ENCODE data around the gene GIMAP8. TPM values are rescaled to one million over a fixed set of nuclear protein-coding genes. Genes with fewer than 3 reads are reported as not detected.
"Not testable (repeated sequence)": the region's sequence is repeated elsewhere in the genome, so short reads cannot be mapped to it uniquely, and the experiment has no call there.

The GIMAP8 gene
- total RNA-seq, 1 experiment from 2014 or later, result not detected

DNA sequence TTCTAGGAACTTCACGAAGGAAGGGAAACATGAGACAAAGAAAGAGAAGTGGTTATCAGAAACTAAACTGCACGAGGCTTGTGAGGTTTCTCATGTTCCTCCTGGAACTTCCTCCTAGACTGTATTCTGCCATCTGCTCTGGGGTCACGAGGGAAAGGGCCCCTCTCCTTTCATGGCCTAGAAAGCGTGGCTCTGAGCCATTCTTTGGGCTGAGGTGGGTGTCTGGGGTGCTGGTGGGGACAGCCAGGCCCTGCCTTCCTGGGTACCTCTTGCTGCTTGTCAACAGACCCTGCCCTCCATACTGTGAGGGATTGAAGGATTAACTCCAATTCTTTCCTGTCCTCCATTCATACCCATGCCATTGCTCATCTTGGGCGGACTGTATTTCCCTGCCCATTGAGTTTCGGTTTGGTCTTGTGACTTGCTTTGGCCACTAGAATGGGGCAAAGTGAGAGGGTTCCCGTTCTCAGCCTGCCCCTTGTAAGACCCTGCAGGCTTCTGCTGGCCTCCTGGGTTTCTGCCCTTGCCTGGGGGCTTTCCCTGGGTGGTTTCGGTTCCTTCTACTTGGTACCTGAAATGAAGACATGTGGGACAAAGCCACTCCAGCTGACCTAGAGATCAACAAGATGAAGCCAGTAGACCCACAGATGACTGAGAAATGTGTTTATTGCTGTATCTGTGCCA, 14.9 kb upstream of the GIMAP8 start:
- no peak for DNase-seq (ENCODE audit: low spot score)

- peak; percentile 6 for DNase-seq (ENCODE audit: low spot score)
These were observed 10.5 kb upstream of the GIMAP8 start for GRCh38 chr7:150439967-150440366.

DNA sequence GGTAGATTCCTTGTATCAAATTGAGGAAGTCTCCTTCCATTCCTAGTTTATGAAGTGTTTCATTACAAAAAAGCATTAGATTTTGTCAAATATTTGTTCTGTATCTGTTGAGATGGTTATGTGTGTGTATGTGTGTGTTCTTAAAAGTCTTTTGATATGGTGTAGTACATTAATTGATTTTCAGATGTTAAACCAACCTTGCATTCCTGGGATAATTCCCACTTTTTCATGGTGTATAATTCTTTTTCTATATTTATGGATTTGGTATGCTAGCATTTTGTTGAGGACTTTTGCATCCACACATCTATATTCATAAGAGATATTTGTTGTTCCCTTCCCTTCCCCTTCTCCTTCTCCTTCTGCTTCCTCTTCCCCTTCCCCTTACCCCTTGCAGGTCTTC, 8.9 kb upstream of the GIMAP8 start:
- no peak for DNase-seq (ENCODE audit: low spot score)

GRCh38 chr7:150442811-150443210, 7.6 kb upstream of the GIMAP8 start:
- DNase-seq (ENCODE audit: low spot score), result no peak

- no peak for DNase-seq (ENCODE audit: low spot score)
These were observed 6.5 kb upstream of the GIMAP8 start for GRCh38 chr7:150443793-150444540.

DNA sequence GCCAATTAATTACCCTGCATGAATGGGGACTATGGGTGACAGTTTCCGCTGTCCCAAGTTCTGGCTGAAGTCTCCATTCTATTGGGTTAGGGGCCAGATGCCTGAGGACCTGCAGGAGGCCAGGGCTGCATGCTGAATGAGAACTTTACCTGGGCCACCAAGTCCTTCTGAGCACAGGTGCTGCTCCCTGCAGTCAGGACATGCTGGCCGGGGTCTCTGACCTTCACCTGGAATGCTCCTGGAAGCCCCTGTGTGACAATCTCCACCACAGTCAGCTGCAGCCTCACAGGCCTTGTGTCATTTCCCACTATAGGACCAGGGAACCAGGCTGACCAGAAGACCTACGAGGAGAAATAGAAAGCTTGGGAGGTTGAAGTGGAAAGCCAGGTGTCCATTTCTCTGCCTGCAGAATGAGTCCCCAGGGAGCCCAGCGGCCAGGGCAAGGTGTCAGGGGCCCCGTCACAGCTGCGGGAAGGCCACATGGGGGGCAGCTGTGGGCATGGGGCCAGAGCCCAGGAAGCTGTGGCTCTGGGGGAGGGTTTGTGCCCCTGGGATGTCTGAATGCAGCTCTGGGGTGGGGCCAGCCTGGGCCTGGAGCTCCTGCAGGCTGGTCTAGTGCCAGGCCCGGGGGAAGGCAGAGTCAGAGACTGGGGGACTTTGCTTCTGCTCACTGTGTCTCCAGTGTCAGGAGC, 5.6 kb upstream of the GIMAP8 start:
- no peak for DNase-seq (ENCODE audit: low spot score)

DNA sequence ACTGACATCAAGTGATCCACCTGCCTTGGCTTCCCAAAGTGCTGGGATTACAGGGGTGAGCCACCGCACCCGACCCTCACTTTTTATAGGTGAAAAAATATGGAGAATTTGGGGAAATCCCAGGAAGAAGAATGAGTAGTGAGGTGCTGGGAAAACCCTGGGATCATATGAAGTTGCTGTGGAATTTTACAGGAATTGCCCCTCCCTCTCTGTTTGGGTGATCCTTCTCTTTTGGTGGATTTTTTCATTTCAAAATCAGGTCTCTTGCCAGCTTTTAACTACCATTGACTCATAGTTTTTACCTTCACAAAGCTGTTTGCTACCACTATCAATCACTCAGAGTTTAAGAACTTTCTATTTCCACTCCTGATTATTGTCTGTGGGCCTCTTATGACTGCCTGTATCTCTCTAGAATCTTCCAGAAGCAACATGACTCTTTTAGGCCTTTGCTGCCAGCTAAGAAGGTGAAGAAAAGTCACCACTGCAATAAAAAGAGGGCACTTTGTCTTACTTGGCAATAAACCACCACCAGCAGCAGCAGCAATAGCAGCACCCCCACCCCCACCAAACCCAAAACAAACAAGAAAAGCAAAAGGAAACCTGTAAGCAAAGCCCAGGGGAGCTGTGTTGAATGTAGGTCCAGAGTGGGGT, 4.0 kb upstream of the GIMAP8 start:
- peak; percentile 60 for DNase-seq (ENCODE audit: low spot score)

GRCh38 chr7:150447966-150448788, 2.3 kb upstream of the GIMAP8 start:
- no peak for DNase-seq (ENCODE audit: low spot score)

DNA sequence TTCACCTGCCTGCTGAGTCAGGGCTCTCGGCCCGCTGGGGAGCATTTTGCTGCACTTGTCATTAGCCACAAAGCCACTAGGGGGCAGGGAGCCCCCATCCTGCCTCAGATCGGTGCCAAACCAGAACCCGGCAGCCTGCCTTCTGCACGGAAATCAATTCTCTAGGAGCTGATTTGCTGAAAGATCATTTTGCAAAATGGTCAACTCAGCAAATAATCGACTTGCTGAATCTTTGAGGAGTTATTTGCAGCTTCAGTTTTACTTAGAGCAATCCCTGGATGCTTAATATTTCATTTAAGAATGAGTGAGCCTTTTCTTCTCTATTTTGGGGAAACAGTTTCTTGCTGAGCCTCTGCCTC, 1.7 kb upstream of the GIMAP8 start:
- peak; percentile 49 for DNase-seq (ENCODE audit: low spot score)

DNA sequence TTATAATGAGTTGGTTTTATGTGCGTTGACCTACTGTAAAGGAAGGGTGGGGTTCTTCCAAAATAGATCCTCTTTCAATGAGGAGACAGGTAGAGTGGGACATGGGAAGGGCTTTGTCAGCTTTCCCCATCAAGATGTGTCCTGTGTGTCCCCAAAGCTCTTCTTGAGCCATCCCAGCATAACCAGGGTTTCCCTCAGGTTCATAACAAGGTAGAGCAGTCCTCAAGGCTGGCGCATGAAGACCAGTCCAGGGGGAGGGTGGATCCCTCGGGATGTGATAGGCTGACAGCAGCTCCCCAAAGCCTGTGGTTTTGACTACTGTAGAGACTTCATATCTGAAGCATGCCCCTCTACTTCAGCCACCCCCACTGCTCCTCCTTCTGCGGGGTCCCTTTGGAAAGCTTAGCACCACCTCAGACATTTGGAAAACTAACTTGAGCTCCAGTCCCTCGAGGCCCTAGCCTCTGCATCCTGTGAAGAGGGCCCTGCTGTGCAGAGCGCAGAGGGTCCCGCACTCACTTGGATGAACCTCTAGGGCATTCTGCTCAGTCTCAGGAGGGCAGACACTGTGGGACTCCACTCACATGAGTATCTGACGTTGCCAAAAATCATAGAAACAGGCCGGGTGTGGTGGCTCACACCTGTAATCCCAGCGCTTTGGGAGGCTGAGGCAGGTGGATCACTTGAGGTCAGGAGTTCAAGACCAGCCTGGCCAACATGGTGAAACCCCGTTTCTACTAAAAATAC, 1.1 kb upstream of the GIMAP8 start:
- DNase-seq (ENCODE audit: low spot score), result no peak

GRCh38 chr7:150451097-150451793, 815 bp downstream of the GIMAP8 start:
- no peak for DNase-seq (ENCODE audit: low spot score)

GRCh38 chr7:150451833-150452461, 1.5 kb downstream of the GIMAP8 start:
- no peak for DNase-seq (ENCODE audit: low spot score)

GRCh38 chr7:150453181-150453580, 2.8 kb downstream of the GIMAP8 start:
- DNase-seq (ENCODE audit: low spot score), result no peak

GRCh38 chr7:150453892-150454291, 3.5 kb downstream of the GIMAP8 start:
- DNase-seq (ENCODE audit: low spot score), result no peak

DNA sequence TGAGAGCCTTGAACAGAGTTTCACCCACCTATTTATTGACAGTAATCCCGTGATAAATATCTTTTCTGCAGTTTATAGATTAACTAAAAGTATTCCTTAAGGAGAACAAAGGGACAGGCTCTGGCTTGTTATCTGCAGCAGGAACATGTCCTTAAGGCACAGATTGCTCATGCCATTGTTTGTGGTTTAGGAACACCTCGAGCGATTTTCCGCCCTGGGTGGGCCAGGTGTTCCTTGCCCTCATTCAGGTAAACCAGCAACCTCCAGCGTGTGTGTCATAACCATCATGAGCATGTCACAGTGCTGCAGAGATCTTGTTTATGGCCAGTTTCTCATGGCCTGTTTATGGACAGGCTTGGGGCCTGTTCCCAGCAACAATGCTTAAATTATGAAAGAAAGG, 6.6 kb downstream of the GIMAP8 start:
- DNase-seq (ENCODE audit: low spot score), result not testable (repeated sequence)

DNA sequence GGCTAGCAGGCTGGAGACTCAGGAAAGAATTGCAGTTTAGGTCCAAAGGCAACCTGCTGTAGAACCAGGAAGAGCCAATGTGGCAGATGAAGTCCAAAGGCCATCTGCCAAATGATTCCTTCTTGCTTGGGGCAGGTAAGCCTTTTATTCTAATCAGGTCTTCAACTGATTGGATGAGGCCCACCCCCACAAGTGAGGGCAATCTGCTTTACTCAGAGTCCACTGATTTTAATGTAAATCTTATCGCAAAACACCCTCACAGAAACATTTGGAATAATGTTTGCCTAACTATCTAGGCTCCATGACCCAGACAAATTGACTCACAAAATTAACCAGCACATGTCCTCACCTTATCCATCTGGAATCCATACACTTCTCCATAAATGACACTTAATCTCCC, 7.8 kb downstream of the GIMAP8 start:
- DNase-seq (ENCODE audit: low spot score), result no peak

GRCh38 chr7:150458756-150459155, 8.3 kb downstream of the GIMAP8 start:
- no peak for DNase-seq (ENCODE audit: low spot score)

GRCh38 chr7:150461520-150461919, 11.1 kb downstream of the GIMAP8 start:
- DNase-seq (ENCODE audit: low spot score), result no peak

DNA sequence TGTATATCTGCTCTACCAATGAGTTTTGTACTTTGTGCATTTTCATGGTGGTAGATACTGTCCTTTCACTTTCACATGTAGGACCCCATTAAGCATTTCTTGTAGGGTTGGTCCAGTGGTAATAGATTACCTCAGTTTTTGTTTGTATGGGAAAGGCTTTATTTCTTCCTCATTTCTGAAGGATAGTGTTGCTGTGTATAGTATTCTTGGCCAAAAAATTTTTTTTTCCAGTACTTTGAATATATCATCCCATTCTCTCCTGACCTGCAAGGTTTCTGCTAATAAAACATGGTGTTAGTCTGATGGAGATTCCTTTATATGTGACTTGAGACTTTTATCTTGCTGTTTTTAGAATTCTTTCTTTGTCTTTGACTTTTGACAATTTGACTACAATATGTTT, 12.0 kb downstream of the GIMAP8 start:
- DNase-seq (ENCODE audit: low spot score), result no peak

DNA sequence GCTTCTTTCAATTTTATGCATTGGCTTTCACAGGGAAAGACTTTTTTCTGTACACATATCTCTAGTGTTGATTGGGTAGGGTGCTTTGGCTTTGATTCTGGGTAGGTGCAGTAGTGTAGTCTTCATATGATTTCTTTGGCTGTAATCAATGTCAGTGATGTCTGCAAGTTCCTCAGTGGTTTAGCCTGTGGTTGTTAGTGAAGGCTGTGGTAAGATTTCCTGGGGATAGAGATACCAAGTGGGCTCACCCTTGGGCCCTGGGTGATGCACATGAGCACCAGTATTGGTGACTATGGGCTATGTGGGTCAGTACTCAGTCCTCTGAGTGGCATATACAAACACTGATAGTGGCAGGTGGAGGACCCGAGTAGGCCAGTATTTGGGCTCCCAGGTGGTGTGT, 13.0 kb downstream of the GIMAP8 start:
- DNase-seq (ENCODE audit: low spot score), result no peak
